GM21786 (cell line): ENCODE measurements around the gene LMCD1.

ENCODE experiments used
- ATAC-seq: cut with Tn5 transposase; IDR thresholded peaks from one replicate; pipeline ENCODE4 v1.9.1; 2021; ENCODE audit not compliant: unreplicated experiment

LMCD1 gene

DNA sequence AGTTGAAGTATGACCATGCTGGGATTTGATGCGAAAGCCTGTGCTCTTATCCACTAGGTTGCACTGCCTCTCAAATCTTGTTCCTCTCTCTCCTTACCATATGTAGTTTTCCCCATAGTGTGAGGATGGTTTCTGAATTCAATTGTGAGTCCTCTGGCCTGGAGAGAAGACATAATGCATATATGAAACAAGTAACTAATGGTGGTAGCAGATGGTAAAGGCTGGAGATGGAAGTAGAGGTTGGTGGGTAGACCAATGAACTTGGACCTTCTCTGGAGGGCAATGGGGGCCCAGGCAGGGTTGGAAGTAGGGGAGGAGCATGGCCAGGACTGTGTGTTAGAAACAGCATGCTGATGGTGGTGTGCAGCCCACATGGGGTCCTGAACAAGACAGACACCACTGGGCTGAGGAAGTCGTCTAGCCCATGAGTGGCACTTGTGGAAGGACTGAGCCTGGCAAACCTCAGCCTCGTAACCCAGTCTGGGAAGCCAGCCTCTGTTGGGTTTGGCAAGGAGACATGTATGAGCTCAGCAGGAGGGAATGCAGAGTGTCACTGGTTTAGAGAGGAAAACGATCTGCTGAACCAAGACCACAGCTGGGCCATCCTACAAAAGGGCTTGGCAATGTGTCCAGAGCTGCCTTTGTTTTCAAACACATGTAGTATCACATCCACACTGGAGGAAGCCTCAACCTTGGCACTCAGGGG, 18.5 kb upstream of the LMCD1 start:
- no peak for ATAC-seq

DNA sequence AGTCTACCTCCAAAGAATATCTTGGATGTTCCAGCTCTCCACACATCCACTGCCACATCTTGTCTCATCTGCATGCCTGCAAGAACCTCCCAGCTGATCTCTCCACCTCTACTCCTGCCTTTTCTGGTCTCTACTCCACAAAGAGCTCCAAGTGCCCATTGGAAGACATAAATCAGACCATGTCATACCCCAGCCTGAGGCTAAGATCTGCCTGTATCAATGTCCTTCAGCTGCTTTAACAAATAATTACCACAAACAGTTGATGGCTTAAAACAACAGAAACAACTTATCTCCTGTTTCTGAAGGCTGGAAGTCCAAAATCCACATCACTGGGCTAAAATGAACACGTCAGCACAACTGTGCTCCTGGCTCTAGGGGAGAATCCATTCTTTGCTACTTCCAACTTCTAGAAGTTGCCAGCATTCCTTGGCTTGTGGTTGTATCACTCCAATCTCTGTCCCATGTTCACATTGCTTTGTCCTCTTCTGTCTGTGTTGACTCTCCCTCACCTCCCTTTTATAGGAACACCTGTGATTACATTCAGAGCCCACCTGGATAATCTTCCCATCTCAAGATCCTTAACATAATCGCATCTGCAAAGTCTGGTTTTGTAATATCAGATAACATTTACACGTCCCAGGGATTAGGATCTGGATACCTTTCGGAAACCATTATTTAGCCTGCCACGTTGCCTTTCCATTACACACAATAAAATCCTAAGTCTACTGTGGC, 17.0 kb upstream of the LMCD1 start:
- no peak for ATAC-seq

- ATAC-seq = no peak
Observed at GRCh38 chr3:8485141-8485870, 16.3 kb upstream of the LMCD1 start.

- ATAC-seq = no peak
Observed at GRCh38 chr3:8485943-8486342, 15.7 kb upstream of the LMCD1 start.

DNA sequence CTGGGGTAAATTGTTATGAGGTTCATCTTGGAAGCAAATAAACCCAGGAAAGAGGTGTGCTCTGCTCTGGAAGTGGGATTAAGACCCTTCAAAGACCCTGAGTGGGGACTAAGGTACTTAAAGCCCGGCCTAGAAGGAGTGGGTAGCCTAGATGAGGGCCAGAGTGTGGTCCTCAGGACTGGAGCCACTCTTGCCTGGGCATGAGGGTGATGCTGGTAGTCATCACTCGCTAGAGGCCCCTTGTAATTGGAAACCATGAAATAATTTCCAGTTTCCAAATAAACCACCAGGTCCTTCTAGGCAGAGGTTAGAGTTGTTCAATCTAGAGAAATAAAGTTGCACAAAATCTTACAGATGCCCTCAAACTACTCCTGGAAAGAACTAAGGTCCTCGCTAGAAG, 15.2 kb upstream of the LMCD1 start:
- no peak for ATAC-seq

- ATAC-seq = no peak
Observed at GRCh38 chr3:8486936-8487335, 14.7 kb upstream of the LMCD1 start.

DNA sequence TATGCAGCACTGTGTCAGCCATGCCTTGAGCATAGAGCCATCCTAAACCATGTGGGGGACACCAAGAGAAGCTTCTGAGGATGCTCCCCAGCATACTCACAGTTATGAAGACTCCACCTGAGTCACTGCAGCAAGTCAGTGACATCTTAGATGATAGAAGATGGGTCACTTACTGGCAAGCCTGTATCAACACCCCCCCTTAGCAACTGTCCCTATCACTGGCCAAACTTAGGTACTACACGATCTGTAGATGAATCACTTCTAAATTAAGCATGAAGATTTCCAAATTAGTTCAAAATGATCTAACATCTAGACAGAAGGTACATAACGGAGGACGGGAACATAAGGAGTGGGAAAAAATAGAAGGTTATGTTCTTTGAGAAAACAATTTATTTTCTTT, 13.2 kb upstream of the LMCD1 start:
- no peak for ATAC-seq

DNA sequence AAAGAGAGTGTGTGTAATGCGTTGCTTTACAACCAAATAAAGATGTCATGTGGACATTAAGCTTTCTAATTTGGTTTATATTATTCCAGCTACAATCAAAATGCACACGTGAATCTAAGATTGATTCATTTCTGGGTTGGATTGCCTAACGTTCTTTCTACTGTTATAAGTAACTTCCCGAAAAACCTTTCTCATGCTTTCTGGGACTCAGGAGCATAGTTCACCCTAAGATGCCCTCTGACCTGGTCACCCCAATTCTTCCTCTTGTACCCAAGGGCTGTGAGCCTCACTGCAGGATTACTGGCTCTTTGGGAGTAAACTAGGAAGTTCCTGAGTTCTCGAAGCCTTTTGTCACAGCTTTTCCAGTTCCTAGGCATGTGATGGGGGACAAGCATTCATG, 12.7 kb upstream of the LMCD1 start:
- ATAC-seq = no peak

GRCh38 chr3:8489278-8489792, 12.3 kb upstream of the LMCD1 start:
- no peak for ATAC-seq

GRCh38 chr3:8490079-8490552, 11.5 kb upstream of the LMCD1 start:
- ATAC-seq = no peak

GRCh38 chr3:8491271-8492144, 10.1 kb upstream of the LMCD1 start:
- ATAC-seq = no peak

- no peak for ATAC-seq
Observed at GRCh38 chr3:8492744-8493511, 8.7 kb upstream of the LMCD1 start.

GRCh38 chr3:8493744-8494143, 7.9 kb upstream of the LMCD1 start:
- ATAC-seq = no peak

DNA sequence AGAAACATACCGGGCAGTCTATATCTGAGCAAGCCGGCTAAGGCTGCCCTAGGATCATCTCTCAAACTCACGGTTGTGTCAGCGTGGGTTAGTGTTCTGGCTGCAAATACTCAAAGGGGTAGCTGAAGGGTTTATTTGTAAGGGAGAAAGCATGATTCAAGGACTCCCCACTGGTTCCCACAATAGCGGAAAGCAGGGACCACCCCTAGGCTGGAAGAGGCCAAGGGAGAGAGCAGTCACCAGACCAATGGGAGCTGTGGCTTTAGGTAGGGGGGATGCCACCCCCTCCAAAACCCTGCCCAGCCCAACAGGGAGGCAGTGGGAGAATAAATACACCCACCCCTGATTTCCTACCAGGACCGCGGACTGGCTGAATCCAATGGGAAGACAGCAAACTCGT, 7.3 kb upstream of the LMCD1 start:
- no peak for ATAC-seq

DNA sequence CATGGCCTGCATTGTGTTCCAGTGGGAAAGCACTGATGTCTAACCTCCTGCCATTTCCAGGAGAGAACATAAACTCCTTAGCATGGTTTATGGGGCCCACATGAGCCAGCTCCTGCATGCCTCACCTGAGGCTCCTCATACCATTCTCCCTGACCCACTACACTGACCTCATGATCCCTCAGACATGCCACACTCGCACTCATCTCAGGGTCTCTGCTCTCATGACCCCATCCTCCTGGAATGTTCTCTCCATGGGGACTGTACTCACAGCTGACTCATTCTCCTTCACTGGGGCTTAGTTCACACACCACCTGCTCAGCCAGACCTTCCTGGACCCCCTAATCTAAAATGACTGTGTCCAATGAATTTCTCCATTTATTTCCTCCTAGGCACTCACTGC, 4.0 kb upstream of the LMCD1 start:
- no peak for ATAC-seq

DNA sequence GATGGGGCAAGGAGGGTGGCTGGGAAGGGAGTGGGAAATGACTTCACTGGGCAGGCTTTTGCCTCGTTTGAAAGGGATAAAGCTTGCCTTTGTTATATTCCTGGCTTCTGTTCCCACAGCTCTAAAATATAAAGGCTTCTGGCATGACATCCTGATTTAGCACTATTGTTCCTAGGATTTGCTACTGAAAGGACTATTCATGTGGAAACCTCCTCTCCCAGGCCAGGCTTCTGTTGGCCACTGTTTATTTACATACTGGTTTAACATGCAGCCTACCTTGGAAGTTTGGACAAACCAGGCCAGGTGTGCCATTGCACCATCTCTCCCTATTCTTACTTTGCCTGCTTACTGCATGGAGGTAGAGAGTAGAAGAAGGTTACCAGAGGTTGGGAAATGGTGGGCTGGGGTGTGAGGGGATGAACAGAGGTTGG, 2.4 kb upstream of the LMCD1 start:
- no peak for ATAC-seq

DNA sequence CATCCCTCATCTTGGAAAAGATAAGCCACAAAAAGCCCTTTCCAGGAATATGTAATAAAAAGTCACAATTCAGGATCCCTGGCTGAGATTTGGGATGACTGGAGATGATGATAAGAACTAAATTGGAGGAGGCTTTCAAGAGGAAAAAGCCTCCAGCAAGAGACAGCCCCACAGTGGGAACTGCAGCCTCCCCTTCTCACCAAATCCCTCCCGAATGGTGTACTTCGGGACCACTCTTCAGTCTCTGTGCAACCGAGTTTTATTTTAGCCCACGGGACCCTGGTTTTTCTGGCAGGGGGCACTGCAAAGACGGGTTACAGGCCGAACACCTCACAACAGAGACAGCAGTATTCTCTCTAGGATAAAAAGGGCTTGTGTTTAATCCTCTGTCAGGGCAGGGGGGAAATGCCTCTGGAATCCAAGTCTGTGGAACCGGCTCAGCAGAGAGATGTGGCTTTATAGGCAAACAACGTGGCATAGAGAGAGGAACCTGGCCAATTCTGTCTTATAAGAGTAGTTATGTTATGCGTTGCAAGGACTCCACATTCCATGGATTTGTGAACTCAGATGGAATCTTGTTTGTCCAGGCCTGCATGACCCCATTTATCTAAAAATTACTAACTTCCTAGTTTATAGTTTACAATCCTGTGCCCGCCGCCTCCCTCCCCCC, 1.2 kb upstream of the LMCD1 start:
- ATAC-seq = no peak

- ATAC-seq = no peak
Observed at GRCh38 chr3:8500989-8501370, 643 bp upstream of the LMCD1 start.

- ATAC-seq = peak; percentile 23
Observed at GRCh38 chr3:8503461-8503860, 1.8 kb downstream of the LMCD1 start.
